A549 (cell line): ENCODE data around the gene SMCR8.

Experiments used
- KDM1A ChIP-seq: fragments of 200-600 bp; sonication (generic); IDR thresholded peaks from 2 replicates; pipeline ENCODE4 v1.6.1; 2016; ENCODE audit warnings: low read depth, mild to moderate bottlenecking
- RCOR1 ChIP-seq: fragments of 150-350 bp; IDR thresholded peaks from 2 replicates; pipeline ENCODE4 v1.6.1; 2014; ENCODE audit warnings: antibody characterized with exemption, low read length, low read depth
- RFX5 ChIP-seq: fragments of 450-650 bp; IDR thresholded peaks from 2 replicates; pipeline ENCODE4 v1.7.1; 2014; ENCODE audit warnings: antibody characterized with exemption, mild to moderate bottlenecking, moderate library complexity
- TF ChIP-seq, protein P1 (sequence below): fragments of >200 bp; sonication (Bioruptor Twin); formaldehyde crosslinking; IDR thresholded peaks from 3 replicates; pipeline ENCODE4 v1.5.1; 2016

DNA sequence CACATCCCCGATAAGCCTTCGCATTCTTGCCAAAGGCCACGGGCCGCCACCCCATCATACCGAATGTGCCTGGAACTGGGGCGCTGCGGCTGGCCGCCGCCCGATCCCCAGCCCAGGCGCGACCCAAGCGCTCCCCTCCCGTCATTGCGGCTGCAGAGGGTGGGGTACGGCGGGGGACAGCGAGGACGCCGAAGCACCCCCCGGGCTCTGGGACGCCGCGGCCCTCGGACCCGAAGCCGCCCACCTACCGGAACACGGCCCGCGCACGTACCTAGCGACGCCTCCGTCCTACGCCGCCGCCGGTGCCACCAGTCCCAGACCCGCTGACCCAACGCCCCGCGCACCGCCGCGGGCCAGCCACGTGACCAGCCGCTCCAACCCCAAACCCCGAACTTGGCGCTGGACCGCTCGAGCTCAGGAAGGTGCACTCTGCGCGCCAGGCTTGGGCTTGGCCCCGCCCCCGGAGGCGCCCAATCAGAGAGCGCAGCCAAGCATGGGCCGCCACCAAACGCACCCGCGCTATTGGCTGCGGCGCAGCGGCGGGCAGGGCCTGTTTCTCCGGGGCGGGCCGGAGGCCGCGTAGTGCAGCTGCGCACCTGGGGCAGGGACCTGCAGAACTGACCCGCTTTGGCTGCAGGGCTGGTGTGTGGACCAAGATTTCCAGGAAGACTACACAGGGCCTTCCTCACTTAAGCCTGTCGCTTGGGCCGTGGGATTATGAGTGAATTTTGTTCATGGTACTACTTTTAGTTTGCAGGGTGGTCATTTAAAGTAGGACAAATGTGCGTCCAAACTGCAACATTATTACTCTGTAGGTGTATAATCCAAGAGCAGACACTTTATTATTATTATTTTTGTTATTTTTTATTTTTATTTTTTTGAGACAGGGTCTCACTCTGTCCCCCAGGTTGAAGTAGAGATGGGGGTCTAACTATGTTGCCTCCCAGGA is 48.3 kb downstream of the SMCR8 start, which contains the start of gene SHMT1:
- TF ChIP-seq, protein P1, sequence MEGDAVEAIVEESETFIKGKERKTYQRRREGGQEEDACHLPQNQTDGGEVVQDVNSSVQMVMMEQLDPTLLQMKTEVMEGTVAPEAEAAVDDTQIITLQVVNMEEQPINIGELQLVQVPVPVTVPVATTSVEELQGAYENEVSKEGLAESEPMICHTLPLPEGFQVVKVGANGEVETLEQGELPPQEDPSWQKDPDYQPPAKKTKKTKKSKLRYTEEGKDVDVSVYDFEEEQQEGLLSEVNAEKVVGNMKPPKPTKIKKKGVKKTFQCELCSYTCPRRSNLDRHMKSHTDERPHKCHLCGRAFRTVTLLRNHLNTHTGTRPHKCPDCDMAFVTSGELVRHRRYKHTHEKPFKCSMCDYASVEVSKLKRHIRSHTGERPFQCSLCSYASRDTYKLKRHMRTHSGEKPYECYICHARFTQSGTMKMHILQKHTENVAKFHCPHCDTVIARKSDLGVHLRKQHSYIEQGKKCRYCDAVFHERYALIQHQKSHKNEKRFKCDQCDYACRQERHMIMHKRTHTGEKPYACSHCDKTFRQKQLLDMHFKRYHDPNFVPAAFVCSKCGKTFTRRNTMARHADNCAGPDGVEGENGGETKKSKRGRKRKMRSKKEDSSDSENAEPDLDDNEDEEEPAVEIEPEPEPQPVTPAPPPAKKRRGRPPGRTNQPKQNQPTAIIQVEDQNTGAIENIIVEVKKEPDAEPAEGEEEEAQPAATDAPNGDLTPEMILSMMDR, result no peak
- no peak for TF ChIP-seq RCOR1
- peak; percentile 85 for TF ChIP-seq RFX5
- no peak for TF ChIP-seq KDM1A
